ENCODE data around the gene ZFAND3.

GRCh38 chr6:38192487-38192886 lies 373.0 kb downstream of the ZFAND3 start:
- TF ChIP-seq CTCF (IDR thresholded peaks at IDR 0.05; ENCODE audit: low read length) (no peak), EZH2phosphoT487 (IDR thresholded peaks at IDR 0.05; ENCODE audit: low read length) (no peak)
